ENCODE measurements around the gene HS6ST1.

- TF ChIP-seq POLR2A (IDR thresholded peaks at IDR 0.05), result no peak
- no peak for TF ChIP-seq CTCF (IDR thresholded peaks at IDR 0.05)
- no peak for TF ChIP-seq POLR2AphosphoS5 (IDR thresholded peaks at IDR 0.05; ENCODE audit: insufficient read depth in 1 of 2, low read depth in 1 of 2)
Observed at GRCh38 chr2:128292599-128293425, 25.9 kb downstream of the HS6ST1 start.
